SIG-M5 treated with dmso at 0.1 percent for 504 hours (cell line): Measurements from ENCODE around the gene CFAP61.
"Not testable (repeated sequence)": the region's sequence is repeated elsewhere in the genome, so short reads cannot be mapped to it uniquely, and the experiment has no call there.

Experiments
- DNase-seq: peaks from one replicate; lab custom pipeline; 2025; ENCODE audit not compliant: unreplicated experiment; lab: John Stamatoyannopoulos, UW

Gene CFAP61

DNA sequence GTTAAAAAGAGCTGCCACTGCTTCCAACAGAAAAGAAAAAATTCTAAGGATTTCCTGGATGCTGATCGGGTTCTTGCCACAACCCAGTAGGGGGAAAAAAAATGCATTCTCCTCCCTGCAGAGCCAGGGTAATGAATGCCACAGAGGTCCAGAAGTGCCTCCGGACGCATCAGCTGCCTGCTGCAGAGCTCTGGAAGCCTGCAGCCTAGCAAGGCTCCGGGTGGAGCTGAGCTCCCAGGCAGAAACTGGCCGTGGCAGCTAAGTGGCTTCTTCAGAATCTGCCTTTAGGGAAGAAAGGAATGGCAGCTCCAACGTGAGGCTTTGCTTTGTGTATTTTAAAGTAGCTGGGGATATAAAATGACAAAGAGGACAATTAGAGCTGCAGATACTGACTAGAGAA lies 155.0 kb downstream of the CFAP61 start:
- DNase-seq, result no peak

- no peak for DNase-seq
Observed at GRCh38 chr20:20207872-20208271, 155.5 kb downstream of the CFAP61 start.

- no peak for DNase-seq
Observed at GRCh38 chr20:20209684-20210083, 157.4 kb downstream of the CFAP61 start.

DNA sequence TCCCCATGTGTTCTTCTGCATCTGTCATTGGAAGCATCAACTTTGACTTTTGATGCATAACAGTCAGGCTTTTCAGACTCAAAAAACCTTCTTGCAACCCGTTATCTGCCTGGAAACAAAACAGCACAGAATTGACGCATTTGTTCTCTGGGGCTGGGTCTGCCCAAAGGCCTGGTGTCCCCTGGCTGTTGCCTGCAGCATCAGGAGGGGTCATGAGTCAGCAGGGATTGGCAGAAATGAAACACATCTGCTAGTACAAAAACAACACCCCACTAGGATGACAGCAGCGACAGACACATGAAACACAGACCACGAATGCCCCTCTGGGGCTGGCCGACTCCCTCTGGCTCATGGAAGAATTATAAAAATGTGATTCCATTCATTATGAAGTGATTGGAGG lies 158.0 kb downstream of the CFAP61 start:
- no peak for DNase-seq

DNA sequence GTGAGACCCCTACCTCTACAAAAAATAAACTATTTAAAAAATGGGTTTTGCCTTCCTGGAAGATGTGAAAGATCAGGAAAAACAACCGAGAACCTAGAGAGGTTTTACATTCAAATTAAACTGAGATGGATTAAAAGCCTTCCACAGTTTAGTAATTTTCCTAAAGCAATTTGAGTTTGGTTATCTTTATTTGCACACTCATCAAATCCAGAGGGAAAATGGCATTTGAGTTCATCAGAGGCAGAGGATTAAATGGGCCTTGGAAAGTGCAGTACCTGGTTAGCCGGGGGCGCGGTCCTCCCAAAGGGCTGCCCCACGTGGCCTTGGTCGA lies 158.6 kb downstream of the CFAP61 start:
- DNase-seq, result no peak

GRCh38 chr20:20211274-20211987 lies 159.1 kb downstream of the CFAP61 start:
- no peak for DNase-seq

- DNase-seq, result no peak
Observed at GRCh38 chr20:20211988-20212518, 159.7 kb downstream of the CFAP61 start.

DNA sequence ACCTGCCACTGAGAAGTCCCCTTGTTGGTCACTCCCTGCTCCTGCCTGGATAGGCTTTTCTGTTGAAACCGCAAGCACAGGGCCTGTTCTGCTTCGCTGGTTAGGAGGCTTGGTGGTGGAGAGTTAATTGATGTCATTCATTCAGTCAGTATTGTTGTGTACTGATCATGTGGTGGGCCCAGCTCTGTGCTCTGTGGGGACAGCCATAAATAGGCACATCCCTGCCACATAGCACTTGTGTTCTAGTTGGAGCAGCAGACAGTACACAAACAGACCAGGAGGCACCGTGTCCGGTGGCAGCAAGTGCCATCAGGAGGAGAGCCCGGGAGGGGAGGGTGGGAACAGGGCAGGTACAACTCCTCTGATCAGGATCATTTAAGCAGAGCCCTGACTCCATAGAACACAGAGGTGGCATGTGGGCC lies 160.4 kb downstream of the CFAP61 start:
- no peak for DNase-seq

- DNase-seq, result no peak
Observed at GRCh38 chr20:20213526-20214121, 161.3 kb downstream of the CFAP61 start.

GRCh38 chr20:20214757-20215275 lies 162.5 kb downstream of the CFAP61 start:
- no peak for DNase-seq

DNA sequence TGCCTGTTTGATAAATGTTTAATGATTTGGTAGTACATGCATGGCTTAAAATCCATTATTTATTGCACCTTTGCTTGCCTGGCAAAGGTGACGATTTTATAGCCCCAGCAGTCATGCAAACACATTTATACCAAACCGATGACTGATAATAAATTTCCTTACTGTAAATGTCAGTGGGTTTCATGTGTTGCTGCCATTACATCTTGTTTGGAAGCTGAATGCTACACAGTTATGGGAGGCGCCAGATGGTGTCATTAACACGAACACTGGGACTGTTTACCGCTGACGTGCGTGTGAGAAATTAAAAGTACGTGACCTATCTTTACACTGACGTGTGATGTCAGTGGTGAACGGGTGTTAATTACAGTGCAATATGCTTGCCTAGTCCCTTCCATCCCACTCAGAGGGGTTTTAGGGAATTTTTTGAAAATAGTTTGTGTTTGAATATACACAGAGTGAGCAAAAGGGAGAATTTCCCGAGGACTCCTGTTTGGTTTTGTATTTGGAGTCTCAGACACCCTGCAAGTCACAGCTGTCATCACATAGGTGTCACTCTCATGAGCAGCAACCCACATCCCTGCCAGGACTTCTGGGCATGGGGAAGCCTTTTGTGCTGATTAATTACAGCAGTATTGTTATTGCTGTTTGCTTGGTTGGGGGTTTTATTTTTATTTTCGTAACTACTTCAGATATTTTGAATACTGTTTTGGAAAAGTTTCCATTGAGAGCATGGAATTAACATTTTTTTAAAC lies 163.8 kb downstream of the CFAP61 start:
- DNase-seq, result no peak

DNA sequence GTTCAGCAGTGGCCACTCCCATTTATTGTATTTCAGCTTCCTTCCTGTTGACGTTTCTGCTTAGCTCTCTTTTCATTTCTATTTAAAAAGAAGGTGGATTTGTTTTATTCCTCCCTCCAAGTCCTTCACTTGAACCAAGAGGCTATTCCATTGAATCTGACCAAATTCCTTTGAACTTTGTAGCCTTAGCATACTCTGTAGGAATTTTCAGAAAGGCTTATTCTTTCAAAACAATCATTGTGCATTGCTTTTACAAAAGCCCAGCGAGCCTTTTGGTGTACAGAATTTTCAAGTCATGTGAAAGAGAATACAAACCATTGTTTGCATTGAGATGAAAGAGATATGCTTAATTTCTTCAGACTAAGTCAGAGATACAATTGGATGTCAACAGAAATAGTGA lies 164.6 kb downstream of the CFAP61 start:
- no peak for DNase-seq

DNA sequence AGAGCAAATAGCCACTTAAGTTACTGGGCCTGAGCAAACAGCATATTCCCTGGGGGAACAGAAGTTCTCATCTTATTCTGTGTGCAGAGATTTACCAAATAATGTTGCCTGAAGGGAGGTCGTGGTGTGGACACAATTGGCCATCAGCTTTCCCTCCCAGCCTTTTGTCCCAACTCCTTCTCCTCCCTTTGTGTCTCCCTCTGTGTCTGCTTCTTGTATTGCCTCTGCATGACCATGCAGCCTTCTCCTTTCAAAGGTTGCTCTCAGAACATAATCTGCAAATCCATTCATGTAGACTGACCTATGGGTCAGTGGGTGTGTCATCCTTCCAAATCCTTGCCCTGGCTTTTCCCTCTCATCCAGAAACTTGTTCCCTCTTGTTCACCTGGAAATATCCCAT lies 165.3 kb downstream of the CFAP61 start:
- DNase-seq, result no peak

GRCh38 chr20:20218106-20218505 lies 165.8 kb downstream of the CFAP61 start:
- DNase-seq, result not testable (repeated sequence)

DNA sequence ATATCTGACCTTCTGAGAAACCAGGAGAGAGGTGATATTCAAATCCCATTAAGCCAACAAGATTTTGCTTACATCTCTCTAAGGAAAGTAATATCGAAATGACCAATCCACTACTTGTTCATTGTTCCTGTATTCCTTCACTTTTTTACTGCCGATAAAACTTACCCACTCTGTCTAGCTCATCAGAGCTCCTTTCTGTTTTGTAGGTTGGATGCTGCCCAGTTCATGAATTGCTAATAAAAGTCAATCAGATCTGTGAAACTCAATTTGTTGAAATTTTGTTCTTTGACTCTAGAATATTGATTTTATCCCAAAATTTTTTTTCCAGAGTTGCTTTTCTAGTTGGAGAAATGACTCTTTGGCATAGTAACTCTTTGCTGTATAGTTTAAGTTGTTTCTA lies 166.7 kb downstream of the CFAP61 start:
- DNase-seq, result no peak

DNA sequence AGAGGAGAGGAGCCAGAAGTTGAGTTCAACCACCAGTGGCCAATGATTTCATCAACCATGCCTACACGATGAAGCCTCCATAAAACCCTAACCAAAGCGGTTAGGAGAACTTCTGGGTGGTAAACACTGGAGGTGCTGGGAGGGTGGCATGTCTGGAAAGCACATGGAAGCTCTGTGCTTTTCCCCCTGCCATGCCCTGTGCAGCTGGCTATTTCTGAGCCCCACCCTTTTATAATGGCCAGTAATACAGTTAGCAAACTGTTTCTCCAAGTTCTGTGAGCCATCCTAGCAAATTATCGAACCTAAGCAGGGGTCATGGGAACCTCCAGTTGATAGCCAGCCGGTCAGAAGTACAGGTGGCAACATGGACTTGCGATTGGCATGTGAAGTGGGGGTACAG lies 167.8 kb downstream of the CFAP61 start:
- no peak for DNase-seq

GRCh38 chr20:20223981-20224380 lies 171.6 kb downstream of the CFAP61 start:
- DNase-seq, result no peak

- DNase-seq, result no peak
Observed at GRCh38 chr20:20224806-20225205, 172.5 kb downstream of the CFAP61 start.

GRCh38 chr20:20225325-20226043 lies 173.2 kb downstream of the CFAP61 start:
- no peak for DNase-seq

DNA sequence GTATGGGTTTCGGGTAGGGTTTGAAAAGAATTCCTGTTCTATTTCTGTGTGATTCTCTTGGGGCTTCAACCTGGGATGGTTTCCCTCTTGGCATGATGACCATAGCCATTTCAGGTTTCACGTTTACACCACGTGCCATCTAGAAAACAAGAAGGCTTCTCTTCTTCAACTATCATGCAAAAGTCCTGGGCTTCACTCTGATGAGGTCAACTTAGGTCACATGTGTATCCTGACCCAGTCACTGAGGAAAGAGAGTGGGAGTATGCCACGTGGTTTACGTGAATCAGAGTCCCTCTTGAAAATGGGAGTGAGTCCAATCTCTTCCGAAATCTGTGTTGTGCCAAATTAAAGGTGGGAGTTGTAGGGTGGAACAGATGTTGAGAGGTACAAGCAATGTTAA lies 174.2 kb downstream of the CFAP61 start:
- no peak for DNase-seq

GRCh38 chr20:20227013-20227571 lies 174.8 kb downstream of the CFAP61 start:
- DNase-seq, result no peak
